BLaER1 treated with 17β-estradiol and CSF1 and Interleukin-3, amounts not matched to agents 10 nM and 100 nM (cell line): ENCODE measurements around the gene MSMO1.

Source experiments
- H3K27ac ChIP-seq, 11 experiments: shearing (Covaris generic); formaldehyde crosslinking; 2 replicates each; pipeline ENCODE4 v1.8.1; 2022
- H3K27me3 ChIP-seq, 11 experiments: shearing (Covaris generic); formaldehyde crosslinking; 2 replicates each; pipeline ENCODE4 v1.8.1; 2022
- H3K36me3 ChIP-seq, 11 experiments: shearing (Covaris generic); formaldehyde crosslinking; 2 replicates each; pipeline ENCODE4 v1.8.1; 2022
- H3K4me1 ChIP-seq, 10 experiments: shearing (Covaris generic); formaldehyde crosslinking; 2 replicates each; pipeline ENCODE4 v1.8.1; 2022
- H3K4me2 ChIP-seq, 11 experiments: shearing (Covaris generic); formaldehyde crosslinking; 2 replicates each; pipeline ENCODE4 v1.8.1; 2022
- H3K4me3 ChIP-seq, 10 experiments: shearing (Covaris generic); formaldehyde crosslinking; 2 replicates each; pipeline ENCODE4 v1.8.1; 2022
- H3K9ac ChIP-seq, 11 experiments: shearing (Covaris generic); formaldehyde crosslinking; 2 replicates each; pipeline ENCODE4 v1.8.1; 2022
- H3K9me3 ChIP-seq, 11 experiments: shearing (Covaris generic); formaldehyde crosslinking; replicated peaks in 1 of 11; 2 replicates each; pipeline ENCODE4 v1.8.1; 2022
- H4K20me1 ChIP-seq, 11 experiments: shearing (Covaris generic); formaldehyde crosslinking; 2 replicates each; pipeline ENCODE4 v1.8.1; 2022
- Cebpa-rat ChIP-seq, 11 experiments: shearing (Covaris generic); IDR thresholded peaks; 2 replicates each; pipeline ENCODE4 v1.8.1; 2022

Gene MSMO1

GRCh38 chr4:165326831-165327210, 648 bp upstream of the MSMO1 start:
- Histone ChIP-seq H3K9me3 (peaks cover 0 to 9% (median 0%) of the 10 kb centered on the region in 11 experiments; a peak in 1 of 22 replicates), H3K4me2 (peak overlapping the region; percentile 66 to 84 (median 76)), H3K9ac (peak overlapping the region; percentile 70 to 81 (median 75); a peak in 21 of 22 replicates), H3K4me1 (peaks cover 51 to 66% (median 57%) of the 10 kb centered on the region in 10 experiments), H3K36me3 (peaks cover 19 to 46% (median 40%) of the 10 kb centered on the region in 11 experiments; a peak in 21 of 22 replicates), H3K27ac (peak overlapping the region; percentile 44 to 83 (median 67); a peak in 20 of 22 replicates), H3K27me3 (no peaks in the 10 kb centered on the region), H3K4me3 (peak overlapping the region; percentile 74 to 91 (median 86)), H4K20me1 (peaks cover 0 to 47% (median 26%) of the 10 kb centered on the region in 11 experiments; a peak in 13 of 22 replicates)
- no peak for TF ChIP-seq Cebpa-rat (IDR thresholded peaks at IDR 0.05)

DNA sequence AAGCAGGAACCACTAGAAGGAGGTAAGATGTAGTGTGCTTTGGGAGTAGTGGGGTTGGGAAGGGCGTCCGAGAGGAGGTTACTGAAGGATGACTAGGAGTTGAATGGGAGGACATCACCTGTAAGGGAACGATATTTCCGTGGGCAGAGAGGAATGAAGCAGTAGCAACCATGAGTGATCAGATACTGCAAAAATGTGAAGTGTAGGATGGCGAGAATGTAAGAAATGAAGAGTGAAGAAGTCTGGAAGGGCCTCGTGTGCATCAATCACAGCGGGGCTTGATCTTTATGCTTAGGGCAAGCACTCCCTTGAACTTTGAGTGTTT, 594 bp downstream of the MSMO1 start:
- no peak for TF ChIP-seq Cebpa-rat (IDR thresholded peaks at IDR 0.05)
- Histone ChIP-seq H3K9ac (peak overlapping the region; percentile 60 to 84 (median 80)), H3K27ac (peak overlapping the region in 10 of 11 experiments; percentile 24 to 83 (median 72); a peak in 19 of 22 replicates), H3K4me2 (peak overlapping the region; percentile 87 to 94 (median 91)), H3K36me3 (peaks cover 14 to 45% (median 37%) of the 10 kb centered on the region in 11 experiments; a peak in 20 of 22 replicates), H3K27me3 (no peaks in the 10 kb centered on the region), H3K4me1 (peaks cover 53 to 77% (median 67%) of the 10 kb centered on the region in 10 experiments), H3K9me3 (peaks cover 0 to 9% (median 0%) of the 10 kb centered on the region in 11 experiments; a peak in 1 of 22 replicates), H3K4me3 (peak overlapping the region; percentile 74 to 91 (median 86)), H4K20me1 (peaks cover 0 to 59% (median 35%) of the 10 kb centered on the region in 11 experiments; a peak in 14 of 22 replicates)

GRCh38 chr4:165328708-165329107, 1.2 kb downstream of the MSMO1 start:
- Histone ChIP-seq H3K9me3 (peaks cover 0 to 9% (median 0%) of the 10 kb centered on the region in 11 experiments; a peak in 1 of 22 replicates), H3K4me3 (peak overlapping the region; percentile 74 to 91 (median 86)), H3K27ac (peak overlapping the region in 10 of 11 experiments; percentile 24 to 83 (median 72); a peak in 18 of 22 replicates), H3K9ac (peak overlapping the region; percentile 60 to 84 (median 80); a peak in 21 of 22 replicates), H4K20me1 (peaks cover 0 to 66% (median 37%) of the 10 kb centered on the region in 11 experiments; a peak in 14 of 22 replicates), H3K27me3 (no peaks in the 10 kb centered on the region), H3K36me3 (peaks cover 10 to 45% (median 37%) of the 10 kb centered on the region in 11 experiments; a peak in 21 of 22 replicates), H3K4me2 (peak overlapping the region; percentile 87 to 94 (median 91)), H3K4me1 (peaks cover 53 to 77% (median 67%) of the 10 kb centered on the region in 10 experiments)
- no peak for TF ChIP-seq Cebpa-rat (IDR thresholded peaks at IDR 0.05)

DNA sequence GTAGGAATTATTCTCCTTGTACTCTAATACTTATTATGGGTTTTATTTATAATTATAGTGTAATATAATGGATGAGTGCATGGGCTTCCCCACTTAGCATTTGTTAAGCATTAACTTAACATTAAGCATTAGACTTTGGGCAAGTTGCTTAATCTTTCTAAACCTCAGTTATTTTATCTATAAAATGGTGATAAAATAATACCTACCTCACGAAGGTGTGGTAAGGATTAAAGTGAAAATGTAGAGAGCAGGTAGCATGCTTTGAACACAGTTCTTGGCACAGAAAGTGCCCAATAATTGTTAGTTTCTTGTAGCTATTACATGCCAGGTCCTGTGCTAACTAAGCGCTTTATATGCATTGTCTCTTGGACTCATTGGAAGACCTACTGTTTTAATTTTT, 2.6 kb downstream of the MSMO1 start:
- Histone ChIP-seq H3K27me3 (no peaks in the 10 kb centered on the region), H3K4me1 (peaks cover 49 to 64% (median 61%) of the 10 kb centered on the region in 10 experiments), H3K27ac (no peak overlapping the region), H3K4me2 (peak overlapping the region; percentile 42 to 94 (median 91); a peak in 21 of 22 replicates), H3K36me3 (peaks cover 14 to 51% (median 40%) of the 10 kb centered on the region in 11 experiments; a peak in 20 of 22 replicates), H4K20me1 (peaks cover 0 to 77% (median 41%) of the 10 kb centered on the region in 11 experiments; a peak in 14 of 22 replicates), H3K9ac (no peak overlapping the region), H3K9me3 (peaks cover 0 to 5% (median 0%) of the 10 kb centered on the region in 11 experiments; a peak in 1 of 22 replicates), H3K4me3 (peak overlapping the region in 5 of 10 experiments; percentile 81 to 91 (median 88); a peak in 8 of 20 replicates)
- no peak for TF ChIP-seq Cebpa-rat (IDR thresholded peaks at IDR 0.05)

DNA sequence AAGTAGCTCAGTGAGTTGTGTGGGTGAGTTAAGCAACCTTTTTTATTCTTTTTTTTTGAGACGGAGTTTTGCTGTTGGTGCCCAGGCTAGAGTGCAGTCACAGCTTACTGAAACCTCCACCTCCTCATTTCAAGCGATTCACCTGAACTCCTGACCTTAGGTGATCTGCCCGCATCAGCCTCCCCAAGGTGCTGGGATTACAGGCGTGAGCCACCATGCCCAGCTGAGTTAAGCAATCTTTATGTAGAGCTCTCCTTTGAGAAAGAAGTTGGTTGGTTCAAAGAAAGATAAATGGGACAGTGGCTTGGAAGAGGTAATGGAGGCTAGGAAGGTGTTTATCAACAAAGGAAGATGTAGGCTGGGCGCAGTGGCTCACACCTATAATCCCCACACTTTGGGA, 3.2 kb downstream of the MSMO1 start:
- Histone ChIP-seq H3K27ac (peak overlapping the region in 1 of 11 experiments; percentile 18; a peak in 1 of 22 replicates), H3K9ac (no peak overlapping the region)

GRCh38 chr4:165331359-165331758, 3.9 kb downstream of the MSMO1 start:
- H3K36me3 ChIP-seq = peaks cover 18 to 64% (median 51%) of the 10 kb centered on the region in 11 experiments; a peak in 20 of 22 replicates
- H3K9ac ChIP-seq = 0 out of 22 replicates have a peak overlapping the region, but pooled peaks of 1 of the 11 experiments have one; percentile 10
- H3K4me1 ChIP-seq = peaks cover 36 to 51% (median 48%) of the 10 kb centered on the region in 10 experiments
- H3K9me3 ChIP-seq = no peaks in the 10 kb centered on the region
- H3K27me3 ChIP-seq = no peaks in the 10 kb centered on the region
- H3K4me3 ChIP-seq = peak overlapping the region in 2 of 10 experiments; percentile 81 to 91; a peak in 1 of 20 replicates
- H3K4me2 ChIP-seq = peak overlapping the region in 10 of 11 experiments; percentile 87 to 94 (median 91); a peak in 19 of 22 replicates
- TF ChIP-seq Cebpa-rat (IDR thresholded peaks at IDR 0.05) = no peak
- H4K20me1 ChIP-seq = peaks cover 0 to 79% (median 47%) of the 10 kb centered on the region in 11 experiments; a peak in 14 of 22 replicates
- H3K27ac ChIP-seq = no peak overlapping the region; a peak in 1 of 22 replicates

More for the DNA sequence above, 3.2 kb downstream of the MSMO1 start:
- H3K27me3 ChIP-seq = no peaks in the 10 kb centered on the region
- peak overlapping the region in 2 of 10 experiments; percentile 81 to 91; a peak in 4 of 20 replicates for H3K4me3 ChIP-seq
- peaks cover 43 to 58% (median 55%) of the 10 kb centered on the region in 10 experiments for H3K4me1 ChIP-seq
- no peaks in the 10 kb centered on the region for H3K9me3 ChIP-seq
- TF ChIP-seq Cebpa-rat (IDR thresholded peaks at IDR 0.05) = no peak
- peak overlapping the region; percentile 42 to 94 (median 91); a peak in 20 of 22 replicates for H3K4me2 ChIP-seq
- peaks cover 0 to 79% (median 46%) of the 10 kb centered on the region in 11 experiments; a peak in 14 of 22 replicates for H4K20me1 ChIP-seq
- H3K36me3 ChIP-seq = peaks cover 18 to 57% (median 46%) of the 10 kb centered on the region in 11 experiments; a peak in 20 of 22 replicates

GRCh38 chr4:165331823-165332222, 4.4 kb downstream of the MSMO1 start:
- Histone ChIP-seq H3K4me3 (peak overlapping the region in 1 of 10 experiments; percentile 91; a peak in 1 of 20 replicates), H3K9me3 (no peaks in the 10 kb centered on the region), H3K4me1 (peaks cover 34 to 49% (median 46%) of the 10 kb centered on the region in 10 experiments), H3K27me3 (no peaks in the 10 kb centered on the region), H3K36me3 (peaks cover 22 to 68% (median 56%) of the 10 kb centered on the region in 11 experiments; a peak in 20 of 22 replicates), H3K4me2 (peak overlapping the region in 10 of 11 experiments; percentile 61 to 94 (median 91); a peak in 16 of 22 replicates), H3K27ac (no peak overlapping the region), H3K9ac (0 out of 22 replicates have a peak overlapping the region, but pooled peaks of 1 of the 11 experiments have one; percentile 10), H4K20me1 (peaks cover 0 to 83% (median 52%) of the 10 kb centered on the region in 11 experiments; a peak in 14 of 22 replicates)
- no peak for TF ChIP-seq Cebpa-rat (IDR thresholded peaks at IDR 0.05)

DNA sequence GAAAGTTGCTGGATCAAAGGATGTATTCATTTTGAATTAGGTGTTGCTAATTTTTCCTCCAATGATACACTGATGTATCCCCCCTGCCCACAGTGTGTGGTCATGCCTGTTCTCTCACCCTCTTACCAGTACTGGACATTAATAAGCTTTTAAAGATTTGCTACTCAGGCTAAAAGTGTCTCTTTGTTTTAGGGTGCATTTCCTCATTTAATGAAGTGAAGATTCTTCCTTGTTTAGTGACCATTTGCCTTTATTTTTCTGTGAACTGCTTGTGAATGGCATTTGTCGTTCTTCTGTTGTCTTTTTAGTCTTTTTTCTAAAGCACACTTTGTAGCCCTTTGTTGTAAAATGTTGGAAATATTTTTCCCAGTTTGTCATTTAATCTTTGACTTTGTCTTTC, 5.0 kb downstream of the MSMO1 start:
- Histone ChIP-seq H3K9ac (no peak overlapping the region), H3K4me1 (peaks cover 34 to 49% (median 46%) of the 10 kb centered on the region in 10 experiments), H4K20me1 (peaks cover 0 to 89% (median 52%) of the 10 kb centered on the region in 11 experiments; a peak in 14 of 22 replicates), H3K27ac (peak overlapping the region in 1 of 11 experiments; percentile 1; a peak in 2 of 22 replicates), H3K4me2 (peak overlapping the region in 10 of 11 experiments; percentile 11 to 94 (median 90); a peak in 14 of 22 replicates), H3K4me3 (no peak overlapping the region), H3K27me3 (no peaks in the 10 kb centered on the region), H3K9me3 (no peaks in the 10 kb centered on the region), H3K36me3 (peaks cover 29 to 75% (median 62%) of the 10 kb centered on the region in 11 experiments; a peak in 21 of 22 replicates)
- no peak for TF ChIP-seq Cebpa-rat (IDR thresholded peaks at IDR 0.05)
